ENCODE measurements around the gene ELMOD3.

Gene ELMOD3

GRCh38 chr2:85430752-85431569 lies 76.4 kb downstream of the ELMOD3 start (continued):
- no peak for TF ChIP-seq ZNF521 (tag by site-specific recombination; IDR thresholded peaks at IDR 0.05)
- TF ChIP-seq ZNF169 (tag by site-specific recombination; IDR thresholded peaks at IDR 0.05) = no peak
- TF ChIP-seq PRDM10 (tag by site-specific recombination; IDR thresholded peaks at IDR 0.05) = peak; percentile 62
- TF ChIP-seq ZBTB8A (tag by site-specific recombination; IDR thresholded peaks at IDR 0.05) = no peak
- TF ChIP-seq PRDM2 (tag by site-specific recombination; IDR thresholded peaks at IDR 0.05; ENCODE audit: borderline replicate concordance) = no peak
- TF ChIP-seq ZNF621 (tag by site-specific recombination; IDR thresholded peaks at IDR 0.05) = no peak

GRCh38 chr2:85431570-85432205 lies 77.1 kb downstream of the ELMOD3 start:
- ChIA-PET POLR2A (interaction anchor here (4.1 kb wide), 1 partner anchor 108 kb away, joined by 24 read pairs; the partner anchor contains the start of gene MAT2A), CTCF (interaction anchor here (1.0 to 1.6 kb wide), 3 partner anchors 11 to 276 kb away, joined by 4 to 7 read pairs (median 5); no protein-coding TSS in a partner anchor)
- TF ChIP-seq ZNF707 (tag by site-specific recombination; IDR thresholded peaks at IDR 0.05) = no peak
- no peak overlapping the region for H3K27ac ChIP-seq (ENCODE audit: extremely low read depth, low read depth, low read length)
- H3K36me3 ChIP-seq (ENCODE audit: control insufficient read depth in 2 of 2, insufficient read depth in 1 of 2, low read length in 2 of 2) = no peaks in the 10 kb centered on the region
- no peaks in the 10 kb centered on the region for H3K9me3 ChIP-seq (ENCODE audit: control insufficient read depth, insufficient read depth, low read depth, low read length)
- H3K4me1 ChIP-seq (ENCODE audit: control insufficient read depth, insufficient read depth, low read length) = no peaks in the 10 kb centered on the region
- H3K4me3 ChIP-seq (ENCODE audit: low read depth, low read length) = no peak overlapping the region

- POLR2A ChIA-PET = interaction anchor here (1.0 kb wide), 1 partner anchor 12 kb away, joined by 4 read pairs; no protein-coding TSS in a partner anchor
- Histone ChIP-seq H3K27ac (ENCODE audit: extremely low read depth, low read depth, low read length) (no peak overlapping the region), H3K9me3 (ENCODE audit: control insufficient read depth, insufficient read depth, low read depth, low read length) (no peaks in the 10 kb centered on the region), H3K36me3 (ENCODE audit: control insufficient read depth in 2 of 2, insufficient read depth in 1 of 2, low read length in 2 of 2) (no peaks in the 10 kb centered on the region), H3K4me3 (ENCODE audit: low read depth, low read length) (no peak overlapping the region), H3K4me1 (ENCODE audit: control insufficient read depth, insufficient read depth, low read length) (peaks cover 6% of the 10 kb centered on the region)
- TF ChIP-seq BCL6B (tag by site-specific recombination; IDR thresholded peaks at IDR 0.05) (no peak), ZFP3 (tag by site-specific recombination; IDR thresholded peaks at IDR 0.05; ENCODE audit: low read depth) (no peak), ZNF529 (tag by site-specific recombination; IDR thresholded peaks at IDR 0.05; ENCODE audit: insufficient replicate concordance) (no peak), ZIC2 (tag by site-specific recombination; IDR thresholded peaks at IDR 0.05) (peak; percentile 70), GLIS1 (tag by site-specific recombination; IDR thresholded peaks at IDR 0.05) (peak; percentile 76), ZBTB44 (tag by site-specific recombination; IDR thresholded peaks at IDR 0.05) (no peak)
- CTCF ChIA-PET = interaction anchor here (1.3 kb wide), 1 partner anchor 118 kb away, joined by 4 read pairs; no protein-coding TSS in a partner anchor
Measured at GRCh38 chr2:85433511-85434089, 79.0 kb downstream of the ELMOD3 start.

All from HEK293 (cell line).